H1 (cell line): Measurements from ENCODE around the gene GBF1.

Experiments used
- ATF2 ChIP-seq: IDR thresholded peaks from 2 replicates; pipeline ENCODE4 v1.6.1; 2012; ENCODE audit warnings: low read length, inconsistent platforms
- BCL11A ChIP-seq, 2 experiments: IDR thresholded peaks; one replicate each; pipeline ENCODE4 v1.6.1; 2011; ENCODE audit warnings: low read depth in 2 of 2, low read length in 2 of 2, mild to moderate bottlenecking in 2 of 2
- CHD1 ChIP-seq: IDR thresholded peaks from 2 replicates; pipeline ENCODE4 v1.6.1; 2012; ENCODE audit warnings: low read depth, low read length, improper control_type of control experiment
- CHD2 ChIP-seq: IDR thresholded peaks from 2 replicates; pipeline ENCODE4 v1.6.1; 2012; ENCODE audit warnings: low read length, improper control_type of control experiment
- CTCF ChIP-seq, 3 experiments: IDR thresholded peaks; 1 replicate in 2 of 3; 2 replicates in 1 of 3; pipeline versions ENCODE4 v1.5.1 to v1.6.1; 2011; ENCODE audit warnings: low read length in 3 of 3, mild to moderate bottlenecking in 3 of 3, inconsistent platforms in 2 of 3, low read depth in 1 of 3, moderate library complexity in 1 of 3; ENCODE audit not compliant: insufficient read depth in 1 of 3; ENCODE audit errors: control extremely low read depth in 1 of 3
- E2F6 ChIP-seq: IDR thresholded peaks from 2 replicates; pipeline ENCODE4 v1.6.1; 2012; ENCODE audit warnings: inconsistent platforms
- PHF8 ChIP-seq: fragments of 200-600 bp; sonication (generic); conservative IDR thresholded peaks from 2 replicates; pipeline ENCODE4 v1.7.1; 2012; ENCODE audit warnings: low read depth, mild to moderate bottlenecking, inconsistent platforms, low read length, moderate library complexity
- POLR2A ChIP-seq, 2 experiments: IDR thresholded peaks; 1 replicate in 1 of 2; 2 replicates in 1 of 2; pipeline ENCODE4 v1.6.1; 2011; ENCODE audit warnings: low read depth in 2 of 2, low read length in 2 of 2, mild to moderate bottlenecking in 2 of 2; ENCODE audit errors: control extremely low read depth in 1 of 2
- RAD21 ChIP-seq, 2 experiments: IDR thresholded peaks in 1 of 2; conservative IDR thresholded peaks in 1 of 2; 2 replicates each; pipeline ENCODE4 v1.6.1; 2011; ENCODE audit warnings: low read depth in 2 of 2, low read length in 2 of 2, improper control_type of control experiment in 1 of 2, inconsistent platforms in 1 of 2, mild to moderate bottlenecking in 1 of 2, moderate library complexity in 1 of 2
- SIN3A ChIP-seq, 2 experiments: IDR thresholded peaks in 1 of 2; conservative IDR thresholded peaks in 1 of 2; 2 replicates each; pipeline ENCODE4 v1.6.1; 2011 to 2012; ENCODE audit warnings: low read length in 2 of 2, improper control_type of control experiment in 1 of 2, low read depth in 1 of 2, mild to moderate bottlenecking in 1 of 2
- SRF ChIP-seq: IDR thresholded peaks from 2 replicates; pipeline ENCODE4 v1.6.1; 2011; ENCODE audit warnings: mild to moderate bottlenecking, low read depth, low read length, moderate library complexity
- SUZ12 ChIP-seq: fragments of 200-600 bp; sonication (generic); IDR thresholded peaks from 2 replicates; pipeline ENCODE4 v1.6.1; 2012; ENCODE audit warnings: mild to moderate bottlenecking, inconsistent platforms, low read length, moderate library complexity, mixed read lengths
- USF2 ChIP-seq: IDR thresholded peaks from 2 replicates; pipeline ENCODE4 v1.6.1; 2011; ENCODE audit warnings: low read length, improper control_type of control experiment

- no peak for TF ChIP-seq CHD2
- no peak for TF ChIP-seq CTCF (IDR thresholded peaks at IDR 0.05; ENCODE audit: control extremely low read depth in 1 of 3, insufficient read depth in 1 of 3, low read depth in 1 of 3, low read length in 3 of 3)
- TF ChIP-seq RAD21 (IDR thresholded peaks at IDR 0.05 in 1 of 2, conservative IDR thresholded peaks at IDR 0.05 in 1 of 2; ENCODE audit: low read depth in 2 of 2, low read length in 2 of 2) = no peak
- no peak for TF ChIP-seq SUZ12
- TF ChIP-seq USF2 = no peak
- no peak for TF ChIP-seq PHF8
- TF ChIP-seq POLR2A (IDR thresholded peaks at IDR 0.05; ENCODE audit: control extremely low read depth in 1 of 2, low read depth in 2 of 2, low read length in 2 of 2) = no peak
- no peak for TF ChIP-seq CHD1
- no peak for TF ChIP-seq SIN3A (conservative IDR thresholded peaks at IDR 0.05 in 1 of 2, IDR thresholded peaks at IDR 0.05 in 1 of 2; ENCODE audit: low read depth in 1 of 2, low read length in 2 of 2)
- no peak for TF ChIP-seq SRF
- TF ChIP-seq BCL11A (IDR thresholded peaks at IDR 0.05; ENCODE audit: low read depth in 2 of 2, low read length in 2 of 2) = no peak
- no peak for TF ChIP-seq E2F6
- TF ChIP-seq ATF2 = no peak
These were observed 68.0 kb downstream of the GBF1 start for GRCh38 chr10:102313221-102313896.
